Measurements from ENCODE around the gene TENT5C. TPM values are rescaled to one million over a fixed set of nuclear protein-coding genes. Genes with fewer than 3 reads are reported as not detected.

The TENT5C gene
- total RNA-seq, 1 donor from 2014 or later = 8.6 TPM

- intact Hi-C loops (cut with micrococcal nuclease) = loop anchor here (5.0 kb wide), 1 partner anchor 40 kb away; no protein-coding TSS in a partner anchor
Measured at GRCh38 chr1:117632269-117633067, 26.6 kb downstream of the TENT5C start.

GRCh38 chr1:117633068-117633345, 27.2 kb downstream of the TENT5C start:
- intact Hi-C loops (cut with micrococcal nuclease) = loop anchor here (5.0 kb wide), 1 partner anchor 39 kb away; no protein-coding TSS in a partner anchor

- intact Hi-C loops (cut with micrococcal nuclease) = loop anchor here (5.0 kb wide), 1 partner anchor 39 kb away; no protein-coding TSS in a partner anchor
Measured at GRCh38 chr1:117633423-117633822, 27.6 kb downstream of the TENT5C start.

GRCh38 chr1:117633936-117634335, 28.1 kb downstream of the TENT5C start:
- intact Hi-C loops (cut with micrococcal nuclease) = loop anchor here (5.0 kb wide), 1 partner anchor 38 kb away; no protein-coding TSS in a partner anchor

- intact Hi-C loops (cut with micrococcal nuclease) = loop anchor here (5.0 kb wide), 1 partner anchor 38 kb away; no protein-coding TSS in a partner anchor
Measured at GRCh38 chr1:117634631-117635030, 28.8 kb downstream of the TENT5C start.

GRCh38 chr1:117635805-117636204, 30.0 kb downstream of the TENT5C start:
- intact Hi-C loops (cut with micrococcal nuclease) = no loop called here

- intact Hi-C loops (cut with micrococcal nuclease) = no loop called here
Measured at GRCh38 chr1:117636637-117637425, 31.0 kb downstream of the TENT5C start.

GRCh38 chr1:117638141-117638540, 32.3 kb downstream of the TENT5C start:
- intact Hi-C loops (cut with micrococcal nuclease) = no loop called here

GRCh38 chr1:117638759-117639158, 32.9 kb downstream of the TENT5C start:
- intact Hi-C loops (cut with micrococcal nuclease) = no loop called here

GRCh38 chr1:117639741-117640140, 33.9 kb downstream of the TENT5C start:
- intact Hi-C loops (cut with micrococcal nuclease) = no loop called here

GRCh38 chr1:117641536-117641935, 35.7 kb downstream of the TENT5C start:
- intact Hi-C loops (cut with micrococcal nuclease) = no loop called here

GRCh38 chr1:117642963-117643362, 37.1 kb downstream of the TENT5C start:
- intact Hi-C loops (cut with micrococcal nuclease) = no loop called here

- intact Hi-C loops (cut with micrococcal nuclease) = no loop called here
Measured at GRCh38 chr1:117643601-117644000, 37.8 kb downstream of the TENT5C start.

- intact Hi-C loops (cut with micrococcal nuclease) = no loop called here
Measured at GRCh38 chr1:117644696-117645311, 39.0 kb downstream of the TENT5C start.

GRCh38 chr1:117645343-117645742, 39.5 kb downstream of the TENT5C start:
- intact Hi-C loops (cut with micrococcal nuclease) = no loop called here

- intact Hi-C loops (cut with micrococcal nuclease) = no loop called here
Measured at GRCh38 chr1:117646007-117646811, 40.4 kb downstream of the TENT5C start.

GRCh38 chr1:117646956-117647355, 41.1 kb downstream of the TENT5C start:
- intact Hi-C loops (cut with micrococcal nuclease) = no loop called here

GRCh38 chr1:117648015-117648414, 42.2 kb downstream of the TENT5C start:
- intact Hi-C loops (cut with micrococcal nuclease) = no loop called here

- intact Hi-C loops (cut with micrococcal nuclease) = no loop called here
Measured at GRCh38 chr1:117650840-117651568, 45.2 kb downstream of the TENT5C start.

GRCh38 chr1:117651616-117652015, 45.8 kb downstream of the TENT5C start:
- intact Hi-C loops (cut with micrococcal nuclease) = no loop called here

All from T-helper 2 cell treated with Interferon-gamma antibody and Interleukin-4, amounts not matched to agents 100 ng/mL and 5 ng/mL, for 36 hours (primary cell).